Neuronal stem cell (in vitro differentiated cells): Measurements from ENCODE around the gene THBS1.

Experiments
- DNase-seq: peaks from one replicate; pipeline ENCODE4 v3.0.0-alpha.2; 2013; ENCODE audit warnings: low spot score
- H2AFZ ChIP-seq: one replicate; pipeline ENCODE4 v1.6.1; 2013; ENCODE audit warnings: mild to moderate bottlenecking, low read length, inconsistent platforms
- H2AK5ac ChIP-seq: 2 replicates; pipeline ENCODE4 v1.6.1; 2013; ENCODE audit warnings: low read depth, mild to moderate bottlenecking, inconsistent platforms, low read length, moderate library complexity, mixed read lengths
- H2BK120ac ChIP-seq: 2 replicates; pipeline ENCODE4 v1.6.1; 2013; ENCODE audit warnings: low read depth, mild to moderate bottlenecking, inconsistent platforms, low read length, moderate library complexity, mixed read lengths
- H2BK12ac ChIP-seq: one replicate; pipeline ENCODE4 v1.6.1; 2013; ENCODE audit warnings: low read length, inconsistent platforms
- H2BK15ac ChIP-seq: 2 replicates; pipeline ENCODE4 v1.6.1; 2013; ENCODE audit warnings: mild to moderate bottlenecking, low read length, inconsistent platforms, mixed read lengths
- H2BK5ac ChIP-seq: one replicate; pipeline ENCODE4 v1.6.1; 2013; ENCODE audit warnings: inconsistent platforms, mild to moderate bottlenecking, low read length, moderate library complexity
- H3K14ac ChIP-seq: one replicate; pipeline ENCODE4 v1.6.1; 2013; ENCODE audit warnings: low read length, inconsistent platforms
- H3K18ac ChIP-seq: 2 replicates; pipeline ENCODE4 v1.6.1; 2013; ENCODE audit warnings: low read length, inconsistent platforms
- H3K23ac ChIP-seq: 2 replicates; pipeline ENCODE4 v1.6.1; 2013; ENCODE audit warnings: low read depth, mild to moderate bottlenecking, mixed read lengths, low read length, inconsistent platforms; ENCODE audit not compliant: poor library complexity
- H3K27ac ChIP-seq: replicated peaks from 3 replicates; pipeline ENCODE4 v1.5.1; 2013; ENCODE audit warnings: low read length, inconsistent platforms
- H3K27me3 ChIP-seq, 3 experiments: 2 replicates each; pipeline ENCODE4 v1.6.1; 2013; ENCODE audit warnings: low read length in 3 of 3, mild to moderate bottlenecking in 2 of 3, inconsistent platforms in 1 of 3, low read depth in 1 of 3, mixed read lengths in 1 of 3, moderate library complexity in 1 of 3; ENCODE audit not compliant: control insufficient read depth in 3 of 3, insufficient read depth in 3 of 3
- H3K36me3 ChIP-seq, 2 donors: replicated peaks in 1 of 2; 2 replicates each; pipeline ENCODE4 v1.6.1; 2013; ENCODE audit warnings: low read length in 2 of 2; ENCODE audit not compliant: control insufficient read depth in 2 of 2, insufficient read depth in 2 of 2
- H3K4ac ChIP-seq: 2 replicates; pipeline ENCODE4 v1.6.1; 2013; ENCODE audit warnings: inconsistent platforms, mild to moderate bottlenecking, low read length, moderate library complexity
- H3K4me1 ChIP-seq, 2 donors: 1 replicate in 1 of 2; 2 replicates in 1 of 2; pipeline ENCODE4 v1.6.1; 2013; ENCODE audit warnings: low read length in 2 of 2, low read depth in 1 of 2; ENCODE audit not compliant: control insufficient read depth in 2 of 2, insufficient read depth in 1 of 2
- H3K4me2 ChIP-seq: one replicate; pipeline ENCODE4 v1.6.1; 2013; ENCODE audit warnings: mild to moderate bottlenecking, low read length, inconsistent platforms; ENCODE audit not compliant: insufficient read depth, poor library complexity, severe bottlenecking
- H3K4me3 ChIP-seq, 2 donors: 2 replicates each; pipeline ENCODE4 v1.5.1; 2013; ENCODE audit warnings: low read length in 2 of 2, mild to moderate bottlenecking in 2 of 2, inconsistent platforms in 1 of 2, moderate library complexity in 1 of 2
- H3K79me1 ChIP-seq: one replicate; pipeline ENCODE4 v1.6.1; 2013; ENCODE audit warnings: low read depth, mild to moderate bottlenecking, inconsistent platforms, low read length, moderate library complexity
- H3K9ac ChIP-seq: one replicate; pipeline ENCODE4 v1.6.1; 2013; ENCODE audit warnings: mild to moderate bottlenecking, low read depth, low read length, inconsistent platforms; ENCODE audit not compliant: poor library complexity
- H3K9me3 ChIP-seq, 2 donors: replicated peaks in 1 of 2; 2 replicates each; pipeline versions ENCODE3 to v1.6.1; 2013; ENCODE audit warnings: low read length in 2 of 2, mild to moderate bottlenecking in 2 of 2, inconsistent platforms in 1 of 2, low read depth in 1 of 2, mixed read lengths in 1 of 2, moderate library complexity in 1 of 2; ENCODE audit not compliant: control insufficient read depth in 2 of 2, insufficient read depth in 1 of 2
- H4K8ac ChIP-seq: one replicate; pipeline ENCODE4 v1.6.1; 2013; ENCODE audit warnings: low read depth, mild to moderate bottlenecking, inconsistent platforms, low read length, moderate library complexity
- H4K91ac ChIP-seq: one replicate; pipeline ENCODE4 v1.6.1; 2013; ENCODE audit warnings: low read length, low read depth, mild to moderate bottlenecking, inconsistent platforms; ENCODE audit not compliant: poor library complexity
- WGBS, 2 donors: extraction: QIAGEN DNeasy Blood & Tissue Kit; methylation state at CpG; one replicate each; pipeline ENCODE4 v1.1.7; 2013; ENCODE audit warnings: missing lambda C conversion rate in 2 of 2, mixed read lengths in 1 of 2; ENCODE audit not compliant: insufficient read length in 2 of 2, insufficient replicate concordance in 1 of 2; ENCODE audit errors: extremely low coverage in 2 of 2; 5-methylcytosine and 5-hydroxymethylcytosine counted together

Gene THBS1

DNA sequence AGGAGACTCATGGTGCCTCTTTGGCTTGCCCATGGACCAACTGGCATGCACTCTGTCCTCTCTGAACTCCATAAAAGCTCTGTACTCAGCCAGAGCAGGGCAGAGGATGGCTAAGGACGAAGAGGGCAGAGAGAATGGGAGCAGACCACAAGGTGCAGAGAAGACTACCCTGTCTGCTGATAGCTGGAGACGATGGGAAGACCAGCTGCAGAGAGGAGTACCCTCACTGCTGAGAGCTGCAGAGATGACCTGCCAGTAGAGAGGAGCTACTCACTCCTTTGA is 65.0 kb downstream of the THBS1 start:
- Histone ChIP-seq H3K79me1 (no peaks in the 10 kb centered on the region), H3K27ac (no peak overlapping the region), H2BK5ac (peak overlapping the region; percentile 43), H4K8ac (no peak overlapping the region), H3K4me3 (no peak overlapping the region), H2BK12ac (no peak overlapping the region), H2AK5ac (peak overlapping the region; percentile 73), H3K36me3 (no peaks in the 10 kb centered on the region), H2AFZ (no peak overlapping the region), H2BK120ac (no peak overlapping the region), H3K9me3 (no peaks in the 10 kb centered on the region), H3K4ac (peak overlapping the region; percentile 90), H3K4me1 (peaks cover 8 to 15% of the 10 kb centered on the region in 2 donors), H4K91ac (peak overlapping the region; percentile 40), H3K4me2 (no peak overlapping the region), H3K14ac (peak overlapping the region; percentile 32), H3K18ac (peak overlapping the region; percentile 69), H3K27me3 (no peaks in the 10 kb centered on the region), H2BK15ac (peak overlapping the region; percentile 84), H3K9ac (no peak overlapping the region), H3K23ac (peak overlapping the region; percentile 1)
- WGBS, 2 donors, result no CpG with 5 or more reads among the region's 2 CpGs
- no peak for DNase-seq

DNA sequence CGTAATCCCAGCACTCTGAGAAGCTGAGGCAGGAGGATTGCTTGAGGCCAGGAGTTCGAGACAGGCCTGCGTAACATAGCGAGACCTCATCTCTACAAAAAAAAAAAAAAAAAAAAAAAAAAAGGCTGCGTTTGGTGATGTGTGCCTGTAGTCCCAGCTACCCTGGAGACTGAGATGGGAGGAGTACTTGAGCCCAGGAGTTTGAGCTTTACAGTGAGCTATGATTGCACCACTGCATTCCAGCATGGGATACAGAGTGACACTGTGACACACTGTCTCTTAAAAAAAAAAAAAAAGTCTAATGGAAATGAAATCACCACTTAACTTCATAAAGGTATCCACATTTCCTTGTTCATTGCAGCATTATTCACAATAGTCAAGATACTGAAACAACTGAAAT is 65.5 kb downstream of the THBS1 start:
- H3K9ac ChIP-seq, result no peak overlapping the region
- no peak overlapping the region for H2AK5ac ChIP-seq
- no peaks in the 10 kb centered on the region for H3K27me3 ChIP-seq
- no peak overlapping the region for H2AFZ ChIP-seq
- H3K14ac ChIP-seq, result no peak overlapping the region
- no peak overlapping the region for H3K4ac ChIP-seq
- H4K91ac ChIP-seq, result no peak overlapping the region
- no peaks in the 10 kb centered on the region for H3K36me3 ChIP-seq
- no peak overlapping the region for H3K18ac ChIP-seq
- H3K4me1 ChIP-seq, result peaks cover 8 to 14% of the 10 kb centered on the region in 2 donors
- H2BK5ac ChIP-seq, result no peak overlapping the region
- no peak overlapping the region for H2BK120ac ChIP-seq
- H2BK12ac ChIP-seq, result no peak overlapping the region
- no peak overlapping the region for H3K4me2 ChIP-seq
- H3K27ac ChIP-seq, result no peak overlapping the region
- no peak overlapping the region for H3K4me3 ChIP-seq
- no CpG with 5 or more reads among the region's 5 CpGs for WGBS, 2 donors
- H4K8ac ChIP-seq, result no peak overlapping the region
- peaks cover 0 to 3% of the 10 kb centered on the region in 2 donors for H3K9me3 ChIP-seq
- no peak overlapping the region for H2BK15ac ChIP-seq
- DNase-seq, result no peak
- H3K23ac ChIP-seq, result no peak overlapping the region
- H3K79me1 ChIP-seq, result no peaks in the 10 kb centered on the region
